HG02623 (cell line): Measurements from ENCODE around the gene GTPBP10.
"Not testable (repeated sequence)": the region's sequence is repeated elsewhere in the genome, so short reads cannot be mapped to it uniquely, and the experiment has no call there.

Source experiments
- ATAC-seq: cut with Tn5 transposase; IDR thresholded peaks from one replicate; pipeline ENCODE4 v1.9.1; 2021; ENCODE audit warnings: moderate library complexity; ENCODE audit not compliant: unreplicated experiment

Gene GTPBP10, protein sequence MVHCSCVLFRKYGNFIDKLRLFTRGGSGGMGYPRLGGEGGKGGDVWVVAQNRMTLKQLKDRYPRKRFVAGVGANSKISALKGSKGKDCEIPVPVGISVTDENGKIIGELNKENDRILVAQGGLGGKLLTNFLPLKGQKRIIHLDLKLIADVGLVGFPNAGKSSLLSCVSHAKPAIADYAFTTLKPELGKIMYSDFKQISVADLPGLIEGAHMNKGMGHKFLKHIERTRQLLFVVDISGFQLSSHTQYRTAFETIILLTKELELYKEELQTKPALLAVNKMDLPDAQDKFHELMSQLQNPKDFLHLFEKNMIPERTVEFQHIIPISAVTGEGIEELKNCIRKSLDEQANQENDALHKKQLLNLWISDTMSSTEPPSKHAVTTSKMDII

DNA sequence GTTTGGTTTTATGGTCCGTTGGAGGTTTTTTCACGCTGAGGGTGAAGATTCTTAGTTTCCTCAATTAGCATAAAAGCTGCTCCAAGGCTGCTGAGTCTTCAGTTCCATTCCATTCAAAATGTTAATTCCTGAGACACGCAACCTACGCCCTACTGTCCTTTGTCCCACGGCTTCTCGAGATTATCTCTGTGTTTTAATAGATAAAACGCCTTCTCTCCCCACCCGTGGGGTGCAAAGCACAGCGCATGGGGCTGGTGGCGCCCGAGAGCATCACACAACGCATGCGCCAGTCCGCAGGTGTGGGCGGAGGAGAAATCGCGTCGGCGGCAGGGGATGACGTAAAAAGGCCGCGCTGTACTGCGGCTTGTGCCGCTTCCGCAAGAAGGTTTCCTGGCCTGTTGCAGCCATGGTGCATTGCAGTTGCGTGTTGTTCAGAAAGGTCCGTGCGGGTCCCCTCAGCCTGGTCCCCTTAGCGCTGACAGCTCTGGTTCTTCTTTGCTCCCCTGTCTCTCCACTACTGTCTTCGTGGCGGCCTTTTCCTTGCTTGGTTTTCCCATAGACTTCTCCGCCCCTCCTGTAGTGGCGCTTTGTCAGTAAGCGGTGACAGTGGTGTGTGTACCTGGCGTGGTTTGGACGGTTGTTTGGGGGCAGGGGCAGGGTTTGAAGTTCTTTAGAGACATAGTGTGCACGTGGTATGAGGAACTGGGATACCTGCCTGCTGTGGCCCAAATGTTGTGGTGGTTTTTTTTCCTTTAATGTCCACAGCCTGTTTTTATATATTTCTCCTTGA is at the start of gene GTPBP10:
Gene GTPBP10 (plus strand): TSS at position 381 of the 790 bp plus-strand sequence. CDS start 26 bp downstream, at position 407.
- ATAC-seq: peak; percentile 94

DNA sequence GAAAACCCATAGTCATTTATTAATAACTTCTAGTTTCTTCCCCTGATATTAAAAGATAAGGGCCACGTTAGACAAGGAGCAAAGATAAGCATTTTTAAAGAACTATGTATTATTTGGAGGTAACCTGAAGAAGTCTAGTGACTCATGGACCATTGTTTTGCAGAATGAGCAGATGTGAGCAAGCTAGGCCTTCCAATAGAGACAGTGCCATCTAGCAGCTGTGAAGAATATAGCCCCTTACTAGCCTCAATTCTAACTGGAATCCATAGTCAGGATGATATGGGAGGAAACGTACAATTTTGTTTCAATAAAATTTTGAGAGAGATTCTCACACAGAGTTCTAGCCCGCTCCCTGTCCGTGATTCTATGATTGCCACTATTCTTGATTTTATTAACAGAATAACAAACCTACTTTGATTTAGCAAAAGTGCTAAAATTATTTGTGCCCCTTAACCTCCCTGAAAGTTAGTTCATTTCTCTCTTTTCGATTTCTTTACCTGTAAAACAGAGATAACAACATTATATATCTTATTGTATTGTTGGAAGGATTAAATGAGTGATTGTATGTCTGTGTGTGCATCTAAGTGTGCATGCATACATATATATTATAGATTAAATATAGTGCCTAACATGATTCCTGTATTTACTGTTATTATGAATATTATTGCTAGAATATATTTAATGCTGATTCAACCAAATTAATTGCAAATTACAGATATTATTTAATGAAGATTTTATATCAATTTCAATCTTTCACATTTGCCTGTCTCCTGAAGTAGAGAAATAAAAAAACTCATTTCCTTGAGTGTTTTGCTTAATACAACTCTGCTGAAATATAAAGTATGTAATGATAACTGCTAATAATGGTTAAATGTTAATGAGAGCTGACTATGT is 48.1 kb upstream of the GTPBP10 start:
- peak; percentile 86 for ATAC-seq

DNA sequence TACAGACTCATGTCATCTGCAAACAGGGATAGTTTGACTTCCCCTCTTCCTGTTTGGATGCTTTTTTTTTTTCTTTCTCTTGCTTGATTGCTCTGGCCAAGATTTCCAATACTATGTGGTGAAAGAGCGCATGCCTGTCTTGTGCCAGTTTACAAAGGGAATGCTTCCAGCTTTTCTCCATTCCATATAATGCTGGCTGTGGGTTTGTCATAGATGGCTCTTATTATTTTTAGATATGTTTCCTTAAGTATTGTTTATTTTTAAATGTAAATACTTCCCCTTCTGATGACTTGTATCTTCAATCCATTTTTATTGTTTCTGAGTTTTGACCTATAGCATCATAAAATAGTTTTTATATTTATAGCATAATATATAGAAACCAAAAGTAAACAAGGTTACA is 43.3 kb upstream of the GTPBP10 start:
- no peak for ATAC-seq

DNA sequence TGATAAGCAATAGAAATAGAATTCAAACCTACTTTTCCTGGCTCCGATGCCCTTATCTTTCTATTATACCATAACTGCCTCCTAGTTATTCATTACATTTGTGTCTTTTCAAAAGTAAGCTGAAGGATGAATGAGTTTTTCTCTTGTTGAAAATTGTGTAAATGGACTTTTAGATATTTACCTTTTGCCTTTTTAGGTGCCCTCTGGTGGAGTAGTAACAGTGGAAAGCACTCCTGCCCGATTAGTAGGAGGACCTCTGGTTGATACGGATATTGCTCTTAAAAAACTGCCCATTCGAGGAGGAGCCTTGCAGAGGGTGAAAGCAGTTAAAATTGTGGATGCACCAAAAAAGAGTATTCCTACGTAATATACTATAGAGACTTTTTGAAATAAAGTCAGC is 36.6 kb upstream of the GTPBP10 start:
- ATAC-seq: no peak

DNA sequence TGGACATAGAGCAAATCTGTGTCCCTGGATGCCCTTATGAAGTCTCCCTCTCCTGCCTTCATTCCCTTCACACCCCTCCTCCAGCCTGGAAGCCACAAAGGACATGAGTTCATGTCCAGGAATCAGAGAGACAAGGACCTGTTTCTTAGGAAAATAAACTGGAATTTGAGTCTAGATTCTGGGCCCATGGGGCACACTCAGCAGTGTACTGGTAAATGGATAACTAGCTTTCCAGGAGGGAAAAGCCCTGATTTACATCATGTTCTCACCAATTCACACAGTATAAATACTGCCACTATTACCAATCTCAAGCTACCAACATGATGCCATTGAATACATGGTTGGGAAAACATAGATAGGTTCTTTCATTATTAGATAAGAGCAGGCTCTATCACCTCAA is 35.3 kb upstream of the GTPBP10 start:
- no peak for ATAC-seq

DNA sequence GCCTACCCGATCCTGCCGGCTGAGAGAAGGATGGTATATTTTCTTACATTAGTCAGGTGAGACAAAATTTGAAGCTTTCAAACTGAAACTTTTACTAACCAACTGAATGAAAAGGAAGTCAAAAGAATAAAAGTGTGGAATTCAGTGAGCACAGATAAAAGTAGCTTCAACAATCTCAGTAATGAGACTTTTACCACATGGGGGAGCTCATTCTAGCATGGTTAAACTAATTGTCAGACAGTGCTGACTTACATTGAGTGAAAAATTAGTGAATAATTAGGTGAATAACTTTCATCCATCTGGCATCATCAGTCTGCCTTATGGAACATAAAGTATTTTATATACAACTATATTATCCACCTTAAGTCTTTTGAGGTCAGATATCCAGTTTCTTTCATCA is 33.8 kb upstream of the GTPBP10 start:
- ATAC-seq: no peak

DNA sequence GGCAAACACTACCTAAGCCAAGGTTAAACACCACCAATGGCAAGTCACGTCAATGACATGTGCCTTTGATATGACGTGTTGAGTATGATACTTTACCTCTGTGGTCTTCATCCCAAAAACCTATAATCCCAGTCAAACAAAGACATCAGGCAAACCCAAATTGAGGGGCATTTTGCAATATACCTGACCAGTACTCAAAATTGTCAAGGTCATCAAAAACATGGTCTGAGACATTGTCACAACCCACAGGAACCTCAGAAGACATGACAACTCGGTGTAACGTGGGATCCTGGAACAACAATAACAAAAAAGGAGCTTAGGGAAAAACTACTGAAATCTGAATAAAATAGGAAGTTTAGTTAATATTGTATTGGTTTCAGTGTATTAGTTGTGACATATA is 32.6 kb upstream of the GTPBP10 start:
- ATAC-seq: no peak

DNA sequence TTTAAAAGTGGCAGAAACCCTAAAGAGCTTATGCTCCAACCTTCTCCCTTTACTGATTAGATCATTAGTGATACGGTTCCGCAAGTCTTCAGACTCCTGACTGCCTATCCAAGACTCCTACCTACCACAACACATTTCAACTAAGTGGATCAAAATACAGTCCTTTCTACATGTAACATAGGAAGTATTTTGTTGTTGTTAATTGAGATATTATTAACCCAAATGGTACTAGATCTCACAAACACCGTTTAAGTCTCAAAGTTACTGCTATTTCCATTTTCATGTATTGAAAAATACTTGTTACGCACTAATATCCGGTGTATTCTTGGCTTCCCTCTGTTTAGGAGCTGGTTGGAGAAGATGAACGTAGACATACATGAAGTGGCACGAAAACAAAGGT is 26.5 kb upstream of the GTPBP10 start:
- ATAC-seq: no peak

DNA sequence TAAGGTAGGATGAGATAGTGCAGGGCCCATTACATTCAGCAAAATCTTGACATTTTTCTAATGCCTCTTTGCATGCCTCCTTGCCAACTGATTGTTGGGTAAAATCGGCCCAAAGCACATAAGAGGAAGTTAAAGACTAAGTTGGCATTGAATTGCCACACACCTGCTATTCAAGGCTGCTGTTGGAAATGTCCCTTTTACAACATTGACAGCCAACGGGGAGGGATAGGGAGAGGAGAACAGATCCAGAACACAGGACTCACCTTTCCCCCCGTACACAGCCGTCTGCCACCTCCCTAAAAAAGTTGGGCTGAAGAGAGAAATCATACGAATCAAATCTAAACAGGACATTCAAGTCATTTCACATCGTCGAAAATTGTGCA is 26.1 kb upstream of the GTPBP10 start:
- no peak for ATAC-seq

DNA sequence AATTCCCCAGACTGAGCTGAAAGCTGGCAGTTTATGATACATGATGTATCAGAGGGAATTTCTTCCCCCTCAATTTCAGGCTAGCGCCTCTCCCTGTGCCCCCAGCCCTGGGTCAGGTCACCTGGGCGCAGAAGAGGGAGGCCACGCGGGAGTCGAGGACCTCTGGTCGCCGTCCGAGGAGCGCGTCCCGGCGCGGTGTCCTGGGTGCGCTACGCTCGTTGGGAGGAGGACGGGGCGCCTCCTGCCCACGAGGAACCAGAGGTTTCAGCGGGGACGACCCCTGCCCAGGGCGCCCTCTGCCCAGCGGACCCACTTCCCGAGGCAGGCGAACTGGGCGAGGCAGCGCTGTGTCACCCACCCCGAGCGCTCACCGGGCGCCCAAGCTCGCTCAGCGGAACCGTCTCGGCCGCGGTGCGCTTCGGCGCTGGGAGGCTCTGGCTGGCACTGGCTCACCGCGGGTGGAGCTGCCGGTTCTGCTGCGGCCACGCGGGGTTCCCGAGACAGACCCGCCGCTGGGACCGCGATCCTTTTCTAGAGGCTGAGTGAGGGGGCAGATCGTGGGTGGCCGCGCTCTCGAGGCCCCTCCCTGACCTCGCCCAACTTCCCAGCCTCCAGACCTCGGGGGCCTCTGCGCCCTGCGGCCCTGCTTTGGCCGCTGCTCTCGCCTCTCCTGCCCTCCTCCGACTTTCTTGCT is 25.6 kb upstream of the GTPBP10 start, which contains the start of gene FAM237B:
Gene FAM237B (minus strand): TSS at position 504 of the 694 bp plus-strand sequence. CDS start 1,556 bp downstream, outside the sequence.
- ATAC-seq: no peak

DNA sequence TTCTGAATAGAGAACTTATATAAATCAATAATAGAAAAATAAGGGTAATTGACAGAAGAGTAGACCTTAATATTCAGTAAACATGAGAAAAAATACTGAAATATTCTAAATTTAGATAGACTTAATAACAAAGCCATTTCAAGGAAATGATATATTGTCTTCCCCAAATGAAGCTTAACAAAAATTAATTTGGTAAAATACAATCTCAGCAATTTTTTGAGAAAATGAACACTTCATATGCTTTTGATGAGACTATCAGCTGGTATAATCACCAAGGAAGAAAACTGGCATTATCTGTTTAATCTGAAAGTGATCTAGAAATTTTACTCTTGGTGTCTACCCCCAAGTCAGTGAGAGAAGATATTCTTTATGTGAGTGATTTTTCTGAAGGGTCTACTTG is 23.7 kb upstream of the GTPBP10 start:
- no peak for ATAC-seq

DNA sequence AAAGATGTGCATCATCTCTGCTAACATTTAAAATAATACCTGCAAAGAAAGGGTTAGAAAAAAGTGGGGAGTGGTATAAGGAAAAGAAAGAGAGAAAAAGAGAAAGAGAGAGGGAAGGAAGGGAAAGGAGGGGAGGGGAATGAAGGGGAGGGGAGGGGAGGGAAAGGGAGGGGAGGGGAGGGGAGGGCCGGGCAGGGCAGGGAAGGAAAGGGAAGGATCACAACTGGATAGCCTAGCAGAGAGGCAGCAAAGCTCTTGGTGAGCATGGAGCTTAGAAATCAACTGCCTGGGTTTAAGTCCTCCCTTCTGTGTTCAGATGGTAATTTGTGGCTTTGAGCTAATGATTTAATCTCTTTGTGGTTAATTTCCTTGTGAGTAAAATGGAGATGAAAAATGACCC is 20.0 kb upstream of the GTPBP10 start:
- ATAC-seq: no peak

DNA sequence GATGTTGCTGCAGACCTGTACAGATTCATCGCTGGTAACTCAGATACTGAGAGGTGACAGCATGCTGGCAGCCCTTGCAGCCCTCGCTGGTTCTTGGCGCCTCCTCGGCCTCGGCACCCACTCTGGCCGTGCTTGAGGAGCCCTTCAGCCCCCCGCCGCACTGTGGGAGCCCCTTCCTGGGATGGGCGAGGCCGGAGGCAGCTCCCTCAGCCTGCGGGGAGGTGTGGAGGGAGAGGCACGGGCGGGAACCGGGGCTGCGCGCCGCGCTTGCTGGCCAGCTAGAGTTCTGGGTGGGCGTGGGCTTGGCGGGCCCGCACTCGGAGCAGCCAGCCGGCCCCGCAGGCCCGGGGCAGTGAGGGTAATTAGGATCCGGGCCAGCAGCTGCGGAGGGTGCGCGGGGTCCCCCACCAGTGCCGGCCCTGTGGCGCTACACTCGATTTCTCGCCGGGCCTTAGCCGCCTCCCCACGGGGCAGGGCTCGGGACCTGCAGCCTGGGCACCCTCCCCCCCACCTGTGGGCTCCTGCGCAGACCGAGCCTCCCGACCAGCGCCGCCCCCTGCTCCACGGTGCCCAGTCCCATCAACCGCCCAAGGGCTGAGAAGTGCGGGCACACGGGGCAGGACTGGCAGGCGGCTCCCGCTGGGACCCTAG is 12.2 kb upstream of the GTPBP10 start:
- no peak for ATAC-seq

DNA sequence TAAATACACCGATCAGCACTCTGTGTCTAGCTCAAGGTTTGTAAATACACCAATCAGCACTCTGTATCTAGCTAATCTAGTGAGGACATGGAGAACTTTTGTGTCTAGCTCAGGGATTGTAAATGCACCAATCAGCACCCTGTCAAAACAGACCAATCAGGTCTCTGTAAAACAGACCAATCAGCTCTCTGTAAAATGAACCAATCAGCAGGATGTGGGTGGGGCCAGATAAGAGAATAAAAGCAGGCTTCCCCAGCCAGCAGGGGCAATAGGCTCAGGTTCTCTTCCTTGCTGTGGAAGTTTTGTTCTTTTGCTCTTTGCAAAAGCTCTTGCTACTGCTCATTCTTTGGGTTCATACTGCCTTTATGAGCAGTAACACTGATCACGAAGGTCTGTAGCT is 11.6 kb upstream of the GTPBP10 start:
- ATAC-seq: not testable (repeated sequence)

DNA sequence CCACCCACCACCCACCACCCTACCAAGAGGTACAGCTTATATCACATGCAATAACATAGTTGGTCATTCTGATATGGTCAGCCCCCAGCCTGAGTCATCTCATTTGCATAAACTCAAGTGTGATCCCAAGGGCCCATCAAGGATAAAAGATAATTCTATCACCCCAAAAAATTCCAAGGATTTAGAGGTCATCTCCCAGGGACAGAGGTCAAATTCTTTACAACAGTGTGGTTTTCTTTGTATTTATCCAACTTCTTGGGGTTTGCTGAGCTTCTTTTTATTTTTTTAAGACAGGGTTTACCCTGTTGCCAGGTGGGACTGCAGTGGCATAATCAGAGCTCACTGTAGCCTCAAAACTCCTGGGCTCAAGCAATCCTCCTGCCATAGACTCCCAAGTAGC is 9.4 kb upstream of the GTPBP10 start:
- no peak for ATAC-seq

DNA sequence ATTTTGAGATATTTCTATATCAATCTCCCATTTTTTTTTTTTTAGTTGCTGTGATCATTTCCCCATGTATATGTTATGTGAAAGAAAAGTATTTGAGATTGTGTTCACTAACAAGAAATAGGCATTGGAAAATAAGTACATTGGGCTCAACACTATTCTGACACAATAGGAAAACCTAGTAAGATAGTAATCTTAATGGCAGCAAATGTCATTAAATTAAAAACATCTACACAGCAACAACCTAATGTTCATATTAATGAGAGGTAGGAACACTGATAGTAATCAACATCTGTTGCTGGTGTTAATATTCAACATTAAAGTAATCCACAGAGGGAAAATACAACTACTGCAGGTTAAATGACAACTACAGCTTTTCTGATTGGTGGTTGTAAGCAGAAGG is 1.5 kb upstream of the GTPBP10 start:
- no peak for ATAC-seq

DNA sequence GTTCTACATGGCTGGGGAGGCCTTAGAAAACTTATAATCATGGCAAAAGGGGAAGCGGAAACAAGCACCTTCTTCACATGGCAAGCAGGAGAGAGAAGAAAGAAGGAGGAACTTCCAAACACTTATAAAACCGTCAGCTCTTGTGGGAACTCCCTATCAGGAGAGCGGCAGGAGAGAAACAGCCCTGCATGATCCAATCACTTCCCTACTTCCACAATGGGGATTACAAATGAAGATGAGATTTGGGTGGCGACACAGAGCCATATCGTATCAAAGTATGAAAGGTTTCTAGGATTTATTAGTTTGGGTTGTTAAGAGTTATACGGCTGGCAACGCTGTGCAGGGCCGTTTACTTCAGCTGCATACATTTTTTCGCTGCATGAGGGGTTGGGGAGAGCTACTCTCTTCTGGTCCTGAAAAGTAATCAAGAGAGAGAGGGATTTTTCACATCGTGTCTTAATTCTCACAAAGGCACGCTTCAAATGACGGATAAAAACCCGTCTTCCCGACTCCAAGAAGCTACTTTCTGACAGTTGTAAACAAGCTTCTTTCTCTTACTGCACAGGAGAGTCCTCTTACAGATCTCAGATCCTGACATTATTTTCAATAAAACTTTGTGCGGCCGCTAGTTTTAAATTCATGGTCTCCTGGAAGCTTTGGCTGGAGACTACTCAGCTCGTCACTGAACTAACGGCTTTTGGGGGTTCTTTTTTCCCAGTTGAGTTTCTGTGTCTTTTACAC is 751 bp upstream of the GTPBP10 start:
- peak; percentile 12 for ATAC-seq

DNA sequence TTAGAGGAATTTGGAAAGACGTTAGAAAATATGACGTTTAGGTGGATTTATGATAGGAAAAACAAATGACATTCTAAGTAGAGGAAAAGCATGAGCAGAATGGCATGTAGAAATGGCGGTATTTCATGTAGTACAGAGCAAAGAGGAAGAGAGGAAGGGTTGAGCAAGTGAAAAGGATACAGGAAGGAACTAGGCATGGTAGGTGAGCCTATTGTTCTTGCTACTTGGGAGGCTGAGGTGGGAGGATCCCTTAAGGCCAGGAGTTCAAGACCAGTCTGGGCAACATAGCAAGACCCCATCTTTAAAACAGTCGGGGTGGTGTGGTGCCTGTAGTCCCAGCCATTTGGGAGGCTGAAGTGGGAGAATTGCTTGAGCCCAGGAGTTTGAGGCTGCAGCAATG is 1.2 kb downstream of the GTPBP10 start:
- ATAC-seq: no peak

DNA sequence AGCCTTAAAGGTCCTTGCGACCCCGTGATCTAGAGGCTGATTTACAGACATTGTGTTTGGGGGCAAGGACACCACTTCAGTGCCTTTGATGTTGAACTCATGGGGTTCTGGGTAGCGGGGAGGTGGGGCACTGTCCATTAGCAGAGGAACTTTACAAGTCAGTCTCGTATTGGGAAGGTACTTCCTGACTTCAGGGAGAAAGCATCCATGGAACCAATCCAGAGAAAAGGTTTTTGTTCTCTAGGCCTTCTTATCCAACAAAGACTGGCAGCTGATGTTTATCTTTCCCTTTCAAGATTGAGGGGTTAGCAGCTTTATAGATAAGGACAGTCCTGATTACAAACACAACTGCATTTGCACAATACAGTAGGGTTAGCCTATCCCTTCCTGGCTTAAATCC is 2.8 kb downstream of the GTPBP10 start:
- ATAC-seq: no peak
